NCI-H146 treated with DMSO at 0.1 percent for 48 hours (cell line): ENCODE results near the gene TANGO2.

ENCODE experiments used
- DNase-seq: peaks from one replicate; lab custom pipeline; 2025; ENCODE audit not compliant: unreplicated experiment; lab: John Stamatoyannopoulos, UW

Gene TANGO2

GRCh38 chr22:20011123-20011992, 9.6 kb upstream of the TANGO2 start:
- no peak for DNase-seq

GRCh38 chr22:20011993-20012740, 8.7 kb upstream of the TANGO2 start:
- DNase-seq: no peak

- no peak for DNase-seq
These were observed 8.1 kb upstream of the TANGO2 start for GRCh38 chr22:20012741-20013331.

GRCh38 chr22:20013382-20013871, 7.5 kb upstream of the TANGO2 start:
- DNase-seq: peak; percentile 40

- no peak for DNase-seq
These were observed 6.3 kb upstream of the TANGO2 start for GRCh38 chr22:20014526-20015186.

- no peak for DNase-seq
These were observed 5.7 kb upstream of the TANGO2 start for GRCh38 chr22:20015187-20015625.

GRCh38 chr22:20015971-20016733, 4.8 kb upstream of the TANGO2 start:
- DNase-seq: no peak

GRCh38 chr22:20016734-20017621, 3.9 kb upstream of the TANGO2 start, which contains the start of gene ARVCF:
ARVCF (minus strand) TSS chr22:20016823; CDS start chr22:19990794, 26,029 bp downstream.
- peak; percentile 56 for DNase-seq

- no peak for DNase-seq
These were observed 3.3 kb upstream of the TANGO2 start for GRCh38 chr22:20017622-20017958.

- DNase-seq: no peak
These were observed 2.9 kb upstream of the TANGO2 start for GRCh38 chr22:20018001-20018400.

- DNase-seq: no peak
These were observed 1.0 kb upstream of the TANGO2 start for GRCh38 chr22:20019661-20020532.

GRCh38 chr22:20021196-20022181, 579 bp downstream of the TANGO2 start:
- DNase-seq: no peak

- no peak for DNase-seq
These were observed 1.5 kb downstream of the TANGO2 start for GRCh38 chr22:20022231-20022977.

- DNase-seq: no peak
These were observed 2.2 kb downstream of the TANGO2 start for GRCh38 chr22:20022978-20023613.

GRCh38 chr22:20024225-20024624, 3.3 kb downstream of the TANGO2 start:
- no peak for DNase-seq
